Naive thymus-derived CD4-positive, alpha-beta T cell (primary cell): ENCODE results near the gene DCAF8. TPM values are rescaled to one million over a fixed set of nuclear protein-coding genes. Genes with fewer than 3 reads are reported as not detected.

Source experiments
- ATAC-seq: fragments of 150-1000 bp; cut with Tn5 transposase; 2 replicates; pipeline ENCODE4 v1.10.0; 2021; ENCODE audit warnings: mild to moderate bottlenecking, moderate library complexity
- CTCF ChIA-PET: fragments of 350-600 bp; sonication (Branson Sonifier 250); formaldehyde crosslinking; loops from one replicate; lab custom pipeline; 2021; ENCODE audit warnings: antibody characterized with exemption; lab: Charles Lee
- POLR2A ChIA-PET: fragments of 350-600 bp; sonication (Branson Sonifier 250); formaldehyde crosslinking; loops from one replicate; lab custom pipeline; 2021; ENCODE audit warnings: antibody characterized with exemption, inconsistent platforms; lab: Charles Lee
- DNase-seq, 9 donors: peaks; one replicate each; pipeline versions ENCODE4 v3.0.0 to v3.0.0-alpha.2; 2020 to 2022; ENCODE audit warnings: mixed read lengths in 1 of 9
- H3K27ac ChIP-seq: one replicate; pipeline ENCODE4 v1.7.0; 2013; ENCODE audit warnings: mild to moderate bottlenecking, low read depth, low read length, moderate library complexity
- H3K27me3 ChIP-seq, 2 donors: one replicate each; pipeline ENCODE4 v1.7.0; 2013; ENCODE audit warnings: low read length in 2 of 2, mild to moderate bottlenecking in 2 of 2, moderate library complexity in 2 of 2; ENCODE audit not compliant: control insufficient read depth in 2 of 2, insufficient read depth in 2 of 2
- H3K36me3 ChIP-seq, 3 experiments: 1 replicate in 2 of 3; 2 replicates in 1 of 3; pipeline ENCODE4 v1.7.0; 2013; ENCODE audit warnings: low read length in 3 of 3, mild to moderate bottlenecking in 3 of 3, moderate library complexity in 1 of 3; ENCODE audit not compliant: insufficient read depth in 3 of 3, control insufficient read depth in 2 of 3
- H3K4me1 ChIP-seq, 2 donors: one replicate each; pipeline ENCODE4 v1.7.0; 2013; ENCODE audit warnings: low read length in 2 of 2, mild to moderate bottlenecking in 2 of 2, moderate library complexity in 1 of 2; ENCODE audit not compliant: control insufficient read depth in 2 of 2, insufficient read depth in 2 of 2
- H3K4me3 ChIP-seq: 2 replicates; pipeline ENCODE4 v1.7.0; 2013; ENCODE audit warnings: mild to moderate bottlenecking, low read length
- H3K9me3 ChIP-seq, 3 experiments: 1 replicate in 2 of 3; 2 replicates in 1 of 3; pipeline ENCODE4 v1.7.0; 2013; ENCODE audit warnings: low read length in 3 of 3; ENCODE audit not compliant: control insufficient read depth in 2 of 3
- H3K27ac Mint-ChIP-seq, 9 donors: one replicate each; pipeline ENCODE4 v1.8.0; 2020 to 2022; ENCODE audit warnings: mixed read lengths in 9 of 9, mild to moderate bottlenecking in 8 of 9, moderate library complexity in 5 of 9, inconsistent platforms in 2 of 9
- H3K27me3 Mint-ChIP-seq, 5 donors: one replicate each; pipeline ENCODE4 v1.8.0; 2021 to 2022; ENCODE audit warnings: mixed read lengths in 5 of 5, mild to moderate bottlenecking in 1 of 5
- H3K36me3 Mint-ChIP-seq, 5 donors: one replicate each; pipeline ENCODE4 v1.8.0; 2020 to 2022; ENCODE audit warnings: mixed read lengths in 5 of 5, mild to moderate bottlenecking in 3 of 5, inconsistent platforms in 1 of 5
- H3K4me1 Mint-ChIP-seq, 7 donors: one replicate each; pipeline ENCODE4 v1.8.0; 2020 to 2022; ENCODE audit warnings: mixed read lengths in 7 of 7, mild to moderate bottlenecking in 3 of 7, inconsistent platforms in 1 of 7
- H3K4me3 Mint-ChIP-seq, 10 donors: one replicate each; pipeline ENCODE4 v1.8.0; 2020 to 2022; ENCODE audit warnings: mild to moderate bottlenecking in 10 of 10, mixed read lengths in 10 of 10, moderate library complexity in 6 of 10, inconsistent platforms in 2 of 10
- H3K9me3 Mint-ChIP-seq, 11 donors: one replicate each; pipeline ENCODE4 v1.8.0; 2020 to 2022; ENCODE audit warnings: mixed read lengths in 11 of 11, mild to moderate bottlenecking in 4 of 11, inconsistent platforms in 1 of 11, moderate library complexity in 1 of 11
- intact Hi-C, 2 donors: fragments of 100-400 bp; cut with micrococcal nuclease; formaldehyde crosslinking; loops; one replicate each; pipeline ENCODE4 v1.15.1; 2023
- polyA plus RNA-seq, 2 donors: library from polyadenylated mRNA; unstranded; fragments of 300-500 nt; fragmentation: Illumina TruSeq; gene quantifications; one replicate each; pipeline ENCODE4 v1.2.3, GENCODE V29; 2021
- total RNA-seq, 6 experiments: library from RNA in 5 of 6; stranded (reverse) in 5 of 6; gene quantifications; 1 replicate in 5 of 6; 2 replicates in 1 of 6; pipeline ENCODE4 v1.2.3 and lab custom pipeline; 2021 to 2026

DCAF8 gene
- total and polyA plus RNA-seq, 7 experiments from 2014 or later, result 45.6 to 226 (median 174) TPM

DNA sequence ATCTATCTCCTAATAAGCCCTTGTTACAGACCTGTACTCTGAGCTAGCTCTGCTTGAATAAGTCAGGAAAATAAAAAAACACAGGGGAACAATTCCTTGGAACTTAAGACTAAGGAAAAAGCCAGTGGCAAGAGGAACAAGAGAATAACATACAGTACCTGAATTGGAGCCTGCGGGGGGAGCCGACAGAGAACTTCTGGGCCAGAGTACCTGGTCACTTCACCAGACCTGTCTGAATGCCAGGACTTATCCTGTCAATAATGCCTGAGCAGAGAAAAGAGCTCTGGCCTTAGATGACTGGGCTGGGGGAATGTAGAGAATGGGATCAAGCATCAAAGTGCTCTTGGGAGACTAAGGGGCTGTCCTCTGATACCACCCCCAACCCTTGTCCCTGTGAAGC, 42.0 kb downstream of the DCAF8 start:
- peaks cover 3 to 64% (median 14%) of the 10 kb centered on the region in 5 donors for H3K36me3 Mint-ChIP-seq
- POLR2A ChIA-PET, result interaction anchor here (0.8 to 1.8 kb wide), 3 partner anchors 10 to 41 kb away, joined by 3 to 4 read pairs (median 3); no protein-coding TSS in a partner anchor
- intact Hi-C loops, result no loop called here
- H3K27ac Mint-ChIP-seq, result peak overlapping the region in 3 of 9 donors; percentile 61 to 81 (median 75)
- H3K9me3 ChIP-seq, result no peaks in the 10 kb centered on the region
- DNase-seq (no peak), ATAC-seq (no peak)
- H3K27me3 ChIP-seq, result no peaks in the 10 kb centered on the region
- H3K4me3 ChIP-seq, result no peak overlapping the region
- H3K27me3 Mint-ChIP-seq, result no peaks in the 10 kb centered on the region
- no peaks in the 10 kb centered on the region for H3K4me1 ChIP-seq
- H3K4me1 Mint-ChIP-seq, result no peaks in the 10 kb centered on the region
- H3K27ac ChIP-seq, result no peak overlapping the region
- no peak overlapping the region for H3K4me3 Mint-ChIP-seq
- H3K36me3 ChIP-seq, result peaks cover 29 to 97% (median 53%) of the 10 kb centered on the region in 3 experiments
- no peaks in the 10 kb centered on the region for H3K9me3 Mint-ChIP-seq
- CTCF ChIA-PET, result interaction anchor here (1.3 to 1.9 kb wide), 3 partner anchors 16 to 121 kb away, joined by 4 to 5 read pairs (median 5); no protein-coding TSS in a partner anchor

DNA sequence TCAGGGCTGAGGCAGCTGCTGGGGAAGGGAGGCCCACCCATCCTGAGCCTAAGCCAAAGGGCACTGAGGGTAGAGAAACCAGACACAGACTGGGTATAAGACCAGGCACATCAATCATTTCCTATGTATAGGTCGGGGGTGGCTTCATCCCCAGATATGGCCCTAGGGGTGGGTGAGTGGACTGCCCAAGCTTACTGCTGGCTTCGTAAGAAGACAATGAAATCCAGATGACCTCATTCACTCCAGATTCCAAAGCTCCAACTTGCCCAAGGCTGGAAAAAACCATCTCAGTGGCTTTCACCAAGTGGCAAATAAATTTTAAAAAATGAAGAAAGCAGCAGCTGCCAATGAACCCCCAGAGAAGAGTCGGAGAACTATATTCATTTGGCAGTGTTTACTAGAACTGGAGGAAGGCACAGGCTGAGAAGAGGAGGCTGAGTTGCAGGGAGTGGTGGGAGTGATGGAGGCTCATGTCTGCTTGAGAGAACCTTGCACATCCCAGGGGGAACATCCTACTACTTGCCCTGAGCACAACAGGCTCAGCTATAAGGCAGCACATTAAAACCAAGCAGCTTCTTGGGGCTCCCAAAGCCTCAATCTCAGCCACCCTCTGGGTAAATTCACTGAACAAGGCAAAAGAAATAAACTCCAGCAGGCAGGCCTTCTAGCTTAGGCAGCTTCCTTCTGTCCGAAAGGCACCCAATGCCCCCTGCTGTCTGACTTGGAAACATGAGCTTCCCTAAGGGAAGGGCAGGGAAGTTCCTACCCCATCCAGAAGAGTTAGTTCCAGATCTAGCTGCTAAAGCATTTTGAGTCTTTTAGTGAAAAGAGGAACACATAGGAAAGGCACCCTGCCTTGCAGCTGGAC, 43.1 kb downstream of the DCAF8 start:
- Mint-ChIP-seq H3K36me3 (peaks cover 4 to 59% (median 10%) of the 10 kb centered on the region in 5 donors), H3K9me3 (no peaks in the 10 kb centered on the region), H3K4me3 (no peak overlapping the region), H3K4me1 (no peaks in the 10 kb centered on the region), H3K27me3 (no peaks in the 10 kb centered on the region), H3K27ac (peak overlapping the region in 4 of 9 donors; percentile 28 to 56 (median 45))
- intact Hi-C loops, result loop anchor here in 1 of 2 donors (1.0 to 2.0 kb wide), 2 partner anchors 26 to 173 kb away; no protein-coding TSS in a partner anchor
- Histone ChIP-seq H3K4me1 (no peaks in the 10 kb centered on the region), H3K9me3 (no peaks in the 10 kb centered on the region), H3K27ac (no peak overlapping the region), H3K4me3 (no peak overlapping the region), H3K36me3 (peaks cover 29 to 97% (median 57%) of the 10 kb centered on the region in 3 experiments), H3K27me3 (no peaks in the 10 kb centered on the region)
- ChIA-PET POLR2A (interaction anchor here (1.7 to 1.8 kb wide), 2 partner anchors 9 to 42 kb away, joined by 3 to 4 read pairs; no protein-coding TSS in a partner anchor), CTCF (interaction anchor here (0.6 to 1.9 kb wide), 5 partner anchors 17 to 120 kb away, joined by 3 to 5 read pairs (median 4); partner anchors contain the start of gene CASQ1)
- no peak for ATAC-seq
- DNase-seq, result no peak

DNA sequence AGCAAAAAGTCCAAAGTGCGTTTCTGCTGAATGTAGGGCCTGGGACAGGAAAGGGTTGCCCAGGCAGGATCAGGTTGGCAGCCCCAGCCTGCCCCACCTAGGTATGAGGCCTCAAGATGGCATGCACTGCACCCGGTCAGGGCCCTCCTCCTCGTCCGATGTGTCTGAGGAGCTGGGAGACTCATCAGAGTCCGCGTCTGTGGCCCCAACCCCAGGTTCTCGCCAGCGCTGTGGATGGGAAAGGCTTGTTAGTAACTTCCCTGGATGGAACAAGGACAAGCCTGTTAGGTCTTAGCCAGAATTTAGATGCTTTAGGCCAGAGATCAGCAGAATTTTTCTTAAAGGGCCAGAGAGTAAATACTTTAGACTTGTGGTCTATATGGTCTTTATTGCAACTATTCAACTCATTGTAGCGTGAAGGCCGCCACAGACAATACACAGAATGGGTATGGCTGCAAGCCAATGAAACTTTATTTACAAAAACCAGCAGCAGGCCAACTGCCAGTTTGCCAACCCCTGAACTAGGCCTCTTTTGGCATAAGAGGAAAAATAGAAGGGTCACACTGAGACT, 44.8 kb downstream of the DCAF8 start:
- no peaks in the 10 kb centered on the region for H3K4me1 ChIP-seq
- no peaks in the 10 kb centered on the region for H3K27me3 ChIP-seq
- H3K36me3 Mint-ChIP-seq, result peaks cover 4 to 52% (median 8%) of the 10 kb centered on the region in 5 donors
- H3K9me3 Mint-ChIP-seq, result no peaks in the 10 kb centered on the region
- CTCF ChIA-PET, result no interaction called here
- POLR2A ChIA-PET, result interaction anchor here (1.3 kb wide), 1 partner anchor 12 kb away, joined by 3 read pairs; the partner anchor contains the start of gene PEA15
- no peak for ATAC-seq
- no peaks in the 10 kb centered on the region for H3K9me3 ChIP-seq
- no peak overlapping the region for H3K27ac ChIP-seq
- intact Hi-C loops, result loop anchor here in 1 of 2 donors (2.0 kb wide), 1 partner anchor 25 kb away; no protein-coding TSS in a partner anchor
- H3K27me3 Mint-ChIP-seq, result no peaks in the 10 kb centered on the region
- H3K36me3 ChIP-seq, result peaks cover 17 to 96% (median 44%) of the 10 kb centered on the region in 3 experiments
- peak overlapping the region in 6 of 9 donors; percentile 9 to 62 (median 42) for H3K27ac Mint-ChIP-seq
- no peak overlapping the region for H3K4me3 Mint-ChIP-seq
- no peak overlapping the region for H3K4me3 ChIP-seq
- peaks cover 0 to 2% (median 0%) of the 10 kb centered on the region in 7 donors for H3K4me1 Mint-ChIP-seq
- no peak for DNase-seq

DNA sequence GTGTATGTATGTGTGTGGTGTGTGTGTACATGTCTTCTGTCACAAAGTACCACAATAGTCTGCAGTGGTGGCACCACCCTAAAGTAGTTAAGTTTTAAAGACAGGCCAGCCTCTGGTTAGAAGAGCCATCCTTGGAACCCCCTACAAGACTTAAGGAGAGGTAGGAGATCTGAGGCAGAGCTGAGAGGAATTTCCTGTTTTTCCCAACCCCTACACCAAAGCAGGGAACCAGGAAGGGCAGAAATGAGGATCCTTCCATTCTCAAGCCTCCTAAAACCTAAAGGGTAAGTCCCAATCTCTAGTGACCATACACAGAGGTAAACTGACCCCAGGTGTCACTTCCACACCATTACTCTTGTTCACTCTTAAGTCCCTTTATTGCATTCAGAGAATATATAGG, 46.0 kb downstream of the DCAF8 start:
- Mint-ChIP-seq H3K4me1 (peaks cover 0 to 5% (median 0%) of the 10 kb centered on the region in 7 donors), H3K4me3 (no peak overlapping the region), H3K36me3 (peaks cover 4 to 48% (median 8%) of the 10 kb centered on the region in 5 donors), H3K9me3 (no peaks in the 10 kb centered on the region), H3K27ac (peak overlapping the region in 3 of 9 donors; percentile 3 to 83 (median 55)), H3K27me3 (no peaks in the 10 kb centered on the region)
- no peaks in the 10 kb centered on the region for H3K4me1 ChIP-seq
- H3K36me3 ChIP-seq, result peaks cover 14 to 93% (median 33%) of the 10 kb centered on the region in 3 experiments
- intact Hi-C loops, result no loop called here
- H3K4me3 ChIP-seq, result no peak overlapping the region
- CTCF ChIA-PET, result no interaction called here
- no peak overlapping the region for H3K27ac ChIP-seq
- no peaks in the 10 kb centered on the region for H3K9me3 ChIP-seq
- DNase-seq, result no peak
- no peak for ATAC-seq
- no peaks in the 10 kb centered on the region for H3K27me3 ChIP-seq
- POLR2A ChIA-PET, result no interaction called here

DNA sequence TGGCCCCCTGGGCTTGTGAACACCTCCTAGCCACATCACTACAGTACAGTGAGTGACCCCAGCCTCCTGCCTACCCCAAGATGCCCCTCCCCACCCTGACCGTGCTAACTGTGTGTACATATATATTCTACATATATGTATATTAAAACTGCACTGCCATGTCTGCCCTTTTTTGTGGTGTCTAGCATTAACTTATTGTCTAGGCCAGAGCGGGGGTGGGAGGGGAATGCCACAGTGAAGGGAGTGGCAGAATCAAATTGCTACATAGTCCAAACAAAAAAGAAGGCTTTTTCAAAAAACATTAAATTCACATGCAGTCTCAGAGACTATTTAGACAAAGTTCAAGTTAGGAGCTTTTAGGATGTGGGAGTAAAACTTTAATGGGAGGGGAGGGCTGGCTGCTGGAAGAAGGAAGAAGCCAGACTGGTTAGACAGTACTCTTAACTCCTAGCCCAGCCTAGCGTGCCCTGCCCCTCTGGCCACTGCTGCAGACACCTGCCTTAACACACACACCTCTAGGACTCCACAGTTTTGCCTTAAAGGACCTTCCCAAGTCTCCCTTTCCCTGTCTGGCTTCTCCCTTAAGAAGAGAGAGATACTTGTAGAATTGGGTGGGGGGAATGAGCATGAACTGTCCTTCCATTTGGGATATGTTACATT, 47.7 kb downstream of the DCAF8 start:
- DNase-seq (no peak), ATAC-seq (no peak)
- H3K36me3 Mint-ChIP-seq, result peaks cover 4 to 34% (median 8%) of the 10 kb centered on the region in 5 donors
- H3K9me3 Mint-ChIP-seq, result no peaks in the 10 kb centered on the region
- ChIA-PET CTCF (no interaction called here), POLR2A (no interaction called here)
- H3K4me1 ChIP-seq, result peaks cover 0 to 4% of the 10 kb centered on the region in 2 donors
- no peaks in the 10 kb centered on the region for H3K27me3 ChIP-seq
- H3K4me1 Mint-ChIP-seq, result peaks cover 0 to 14% (median 7%) of the 10 kb centered on the region in 7 donors
- no peak overlapping the region for H3K4me3 Mint-ChIP-seq
- no peaks in the 10 kb centered on the region for H3K27me3 Mint-ChIP-seq
- H3K36me3 ChIP-seq, result peaks cover 9 to 94% (median 26%) of the 10 kb centered on the region in 3 experiments
- peak overlapping the region in 6 of 9 donors; percentile 4 to 71 (median 23) for H3K27ac Mint-ChIP-seq
- intact Hi-C loops, result no loop called here
- H3K4me3 ChIP-seq, result no peak overlapping the region
- H3K9me3 ChIP-seq, result no peaks in the 10 kb centered on the region
- H3K27ac ChIP-seq, result peak overlapping the region; percentile 16
